ENCODE data around the gene GNL2.
"Not testable (repeated sequence)": the region's sequence is repeated elsewhere in the genome, so short reads cannot be mapped to it uniquely, and the experiment has no call there.

The GNL2 gene

DNA sequence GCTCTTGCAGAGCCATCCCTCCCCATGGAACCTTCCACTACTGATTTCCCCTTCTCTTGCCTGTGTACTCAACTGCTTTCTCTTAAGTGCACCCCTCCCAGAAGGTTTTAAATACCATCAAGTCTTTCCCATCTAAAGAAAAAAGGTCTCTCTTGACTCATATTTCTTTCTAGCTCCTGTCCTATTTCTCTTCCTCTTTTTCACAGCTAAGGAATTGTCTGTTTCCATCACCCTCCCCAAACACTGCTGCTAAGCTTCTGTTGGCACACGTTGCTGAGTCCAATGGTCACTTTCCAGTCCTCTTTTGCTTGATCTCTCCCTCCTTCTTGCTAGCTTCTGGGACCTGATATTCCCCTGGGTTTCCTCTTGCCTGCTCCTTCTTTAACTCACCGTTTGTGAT, 13.3 kb upstream of the GNL2 start:
- no peak for DNase-seq (ENCODE audit: low read depth in 1 of 2, low spot score in 1 of 2)

DNA sequence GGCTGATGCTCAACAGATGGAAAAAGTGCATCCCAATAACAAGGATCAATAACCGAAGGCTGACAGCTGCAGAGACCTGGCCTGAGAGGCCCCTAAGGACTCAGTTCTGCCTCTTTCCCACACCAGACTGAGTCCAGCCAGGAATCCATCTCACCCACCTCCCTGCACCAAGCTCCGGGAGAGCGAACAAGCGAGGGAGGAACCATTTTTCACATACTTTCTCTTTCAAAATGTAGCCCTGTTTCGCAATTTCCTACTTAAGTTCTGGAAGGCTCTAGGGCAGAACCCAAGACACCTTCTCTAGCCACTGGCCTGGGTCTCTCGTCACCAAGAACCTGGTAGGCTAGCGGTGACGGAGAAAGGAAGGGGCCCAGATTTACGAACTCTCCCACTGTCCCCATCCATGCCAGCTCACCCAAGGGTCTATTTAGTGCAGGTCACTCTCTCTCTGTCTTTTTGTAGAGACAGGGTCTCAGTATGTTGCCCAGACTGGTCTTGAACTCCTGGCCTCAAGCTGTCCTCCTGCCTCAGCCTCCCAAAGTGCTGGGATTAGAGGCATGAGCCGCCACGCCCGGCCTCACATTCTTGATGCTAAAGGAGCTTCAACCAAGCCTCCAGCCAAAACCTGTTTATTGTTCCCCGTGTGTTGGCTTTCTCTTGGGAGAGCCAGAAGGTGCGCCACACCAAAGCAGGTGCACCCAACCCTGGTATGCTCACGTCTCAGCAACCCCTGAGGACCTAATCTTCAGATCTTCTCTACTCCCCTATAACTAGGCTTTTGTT, 10.9 kb upstream of the GNL2 start:
- no peak for DNase-seq (ENCODE audit: low read depth in 1 of 2, low spot score in 1 of 2)

DNA sequence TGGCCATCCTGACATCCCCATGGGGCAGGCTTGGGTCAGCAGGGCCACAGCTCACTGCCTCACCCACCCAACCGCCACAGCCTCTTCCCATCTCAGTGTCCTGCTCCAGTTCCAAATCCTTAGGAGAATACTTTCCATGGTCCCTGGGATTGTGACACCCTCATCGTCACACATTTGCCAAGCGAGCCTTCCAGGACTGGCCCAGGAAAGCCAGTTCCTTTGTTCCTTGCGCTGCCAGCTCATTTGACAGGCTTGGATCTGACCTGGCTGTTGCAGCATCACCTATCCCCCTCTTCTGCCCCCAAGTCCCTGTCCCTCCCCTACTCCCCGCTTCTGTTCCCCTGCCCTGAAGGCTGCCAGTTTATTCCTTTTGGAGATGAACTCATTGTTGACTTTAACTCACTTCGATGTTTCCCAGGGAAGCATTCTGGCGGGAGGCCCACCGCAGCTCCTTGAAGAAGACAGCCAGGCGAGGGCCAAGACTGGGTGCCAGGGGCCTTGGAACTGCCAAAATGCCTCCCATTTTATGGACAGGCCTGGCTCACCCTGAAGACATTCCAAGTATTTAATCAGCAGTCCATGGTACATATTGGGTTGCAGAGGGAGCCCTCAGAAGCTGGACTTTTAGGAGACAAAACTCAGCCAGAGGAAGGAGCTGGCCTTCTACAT, 10.2 kb upstream of the GNL2 start:
- DNase-seq (ENCODE audit: low read depth in 1 of 2, low spot score in 1 of 2), result no peak

DNA sequence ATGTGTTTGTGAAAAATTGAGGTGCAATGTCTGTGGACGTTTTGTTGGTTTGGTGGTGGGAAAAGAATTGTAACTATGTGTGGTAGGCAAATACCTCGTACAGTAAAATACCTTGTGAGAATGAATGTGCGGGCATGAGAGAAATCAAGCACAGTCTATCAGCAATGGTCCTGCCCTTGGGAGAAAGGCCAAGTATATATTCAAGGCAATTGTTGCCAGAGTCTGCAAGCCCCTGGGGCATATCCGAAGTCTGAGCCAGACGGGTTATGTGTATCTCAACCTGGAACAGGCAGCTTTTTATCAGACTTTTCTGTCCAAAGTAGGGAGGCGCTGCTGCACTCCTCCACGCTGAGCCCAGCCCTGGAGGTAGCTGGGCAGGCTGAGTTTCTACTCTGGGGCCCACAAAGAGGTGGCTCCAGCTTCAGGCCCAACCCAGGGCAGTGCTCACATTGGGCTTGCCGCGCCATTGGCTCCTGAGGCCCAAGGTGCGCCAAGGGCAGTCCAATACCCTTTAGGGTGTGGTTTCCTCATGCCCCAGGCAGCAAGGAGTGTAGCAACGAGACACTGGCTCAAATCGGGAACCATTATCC, 9.4 kb upstream of the GNL2 start:
- DNase-seq (ENCODE audit: low read depth in 1 of 2, low spot score in 1 of 2), result no peak

DNA sequence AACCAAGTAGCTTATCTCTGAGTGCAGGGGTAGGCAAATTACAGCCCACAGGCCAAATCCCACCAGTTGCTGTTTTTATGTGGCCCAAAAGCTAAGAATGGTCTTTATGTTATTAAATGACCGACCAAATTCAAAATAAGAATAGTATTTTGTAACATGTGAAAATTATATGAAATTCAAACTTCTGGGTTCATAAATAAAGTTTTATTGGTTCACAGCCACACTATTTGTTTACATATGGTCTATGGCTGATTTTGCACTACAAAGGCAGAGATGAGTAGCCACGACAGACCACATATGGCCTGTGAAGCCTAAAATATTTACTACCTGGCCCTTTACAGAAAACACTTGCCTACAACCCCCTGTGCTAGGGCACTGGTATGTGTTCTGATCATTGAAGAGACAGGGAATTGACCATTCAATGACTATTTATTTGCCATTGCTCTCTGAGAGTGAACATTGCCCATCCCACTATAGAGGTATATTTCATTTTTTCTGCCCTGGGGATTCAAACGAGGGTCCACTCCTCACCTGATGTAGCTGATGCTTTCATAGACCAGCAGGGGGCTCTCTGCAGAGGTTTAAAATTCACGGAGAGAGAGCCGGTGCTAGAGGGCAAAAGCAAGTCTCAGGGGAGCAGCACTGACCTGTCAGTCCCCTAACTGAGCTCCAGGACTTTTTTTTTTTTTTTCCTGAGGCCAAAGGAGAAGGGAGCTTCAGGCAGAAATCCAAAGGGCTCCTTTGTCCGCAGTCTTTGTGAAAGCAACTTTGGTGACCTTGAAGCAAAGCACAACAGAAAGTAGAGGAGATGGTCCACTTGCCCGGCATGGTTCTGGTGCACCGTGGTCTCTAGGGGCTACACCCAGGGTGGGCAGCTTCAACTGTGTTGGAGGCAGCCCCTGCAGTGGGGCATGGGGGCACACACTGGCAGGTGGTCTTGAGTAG, 7.3 kb upstream of the GNL2 start:
- DNase-seq (ENCODE audit: low read depth in 1 of 2, low spot score in 1 of 2), result no peak

DNA sequence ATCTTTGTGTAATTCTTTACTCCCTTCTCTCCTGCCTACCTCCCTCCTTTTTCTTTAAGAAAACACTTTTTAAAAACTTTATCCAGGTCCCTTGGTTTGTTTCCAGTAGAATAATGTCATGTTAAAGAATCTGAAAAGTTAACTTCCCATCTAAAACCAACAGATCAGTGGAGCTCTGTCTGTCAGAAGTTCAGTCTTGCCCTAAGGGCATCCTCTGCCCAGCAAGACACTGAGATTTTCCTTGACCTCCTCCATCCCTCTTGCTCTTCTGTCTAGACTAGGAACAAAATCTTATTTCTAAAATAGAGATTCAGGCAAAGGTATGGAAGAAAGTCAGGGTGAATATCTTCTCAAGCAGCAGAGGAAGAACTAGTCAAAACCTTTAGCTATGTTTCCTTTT, 5.7 kb upstream of the GNL2 start:
- DNase-seq (ENCODE audit: low read depth in 1 of 2, low spot score in 1 of 2), result no peak

DNA sequence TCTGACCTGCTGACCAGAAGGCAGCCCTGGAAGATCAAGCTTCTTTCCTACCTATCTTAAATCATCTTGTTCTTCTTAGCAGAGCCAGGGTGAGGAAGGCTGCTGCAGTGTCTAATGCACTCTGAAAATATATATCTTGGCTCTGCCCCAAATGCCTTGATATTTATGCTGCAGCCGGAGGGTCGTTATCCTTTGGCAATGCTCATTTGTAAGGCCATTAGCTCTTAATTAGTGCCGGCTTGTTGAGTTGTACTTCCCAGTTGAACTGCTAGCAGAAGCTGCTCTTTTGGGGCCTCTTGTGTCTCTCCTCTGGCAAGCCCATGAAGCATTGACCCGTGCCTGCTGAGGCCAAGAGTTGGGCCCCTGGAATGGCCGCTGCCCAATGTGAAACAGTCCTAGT, 4.2 kb upstream of the GNL2 start:
- DNase-seq (ENCODE audit: low read depth in 1 of 2, low spot score in 1 of 2), result no peak

DNA sequence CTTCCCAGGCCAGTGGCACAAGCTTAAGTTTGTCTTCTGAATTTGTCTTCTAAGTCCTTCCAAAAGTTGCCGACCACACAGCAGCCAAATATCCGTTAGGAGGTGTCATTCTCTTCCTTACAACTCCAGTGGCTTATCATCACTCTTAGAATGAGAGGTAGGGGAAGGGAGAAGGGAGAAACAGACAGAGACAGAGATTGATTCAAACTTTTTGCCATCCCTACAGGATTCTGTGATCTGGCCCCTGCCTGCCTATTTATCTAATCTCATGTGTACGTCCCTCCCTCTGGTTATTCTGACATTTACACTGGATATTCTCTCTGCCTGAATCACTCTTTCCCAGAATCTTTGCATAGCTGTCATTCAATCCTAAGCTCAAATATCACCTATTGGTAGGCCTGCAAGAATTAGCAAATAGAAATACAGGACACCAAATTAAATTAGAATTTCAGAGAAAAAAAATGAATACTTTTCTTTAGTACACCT, 488 bp upstream of the GNL2 start:
- DNase-seq (ENCODE audit: low read depth in 1 of 2, low spot score in 1 of 2), result no peak

DNA sequence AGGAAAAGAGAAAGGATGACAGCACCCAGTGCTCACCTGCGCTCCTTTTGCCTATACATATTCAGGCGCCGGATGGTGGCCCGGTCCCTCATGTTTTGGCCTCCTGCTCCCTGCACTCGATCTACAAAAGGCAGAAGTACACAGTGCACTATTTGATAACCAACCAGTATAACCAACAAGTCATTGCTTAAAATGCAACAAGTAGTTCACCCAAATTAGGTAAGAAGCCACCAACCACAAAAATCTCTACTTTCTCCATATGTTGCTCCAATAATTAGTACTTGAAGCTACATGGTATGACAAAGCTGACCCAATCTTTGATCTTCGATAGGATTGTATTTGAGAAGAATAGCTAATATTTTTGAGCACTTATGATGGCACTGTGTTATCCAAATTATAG, 2.0 kb downstream of the GNL2 start:
- DNase-seq (ENCODE audit: low read depth in 1 of 2, low spot score in 1 of 2), result no peak

DNA sequence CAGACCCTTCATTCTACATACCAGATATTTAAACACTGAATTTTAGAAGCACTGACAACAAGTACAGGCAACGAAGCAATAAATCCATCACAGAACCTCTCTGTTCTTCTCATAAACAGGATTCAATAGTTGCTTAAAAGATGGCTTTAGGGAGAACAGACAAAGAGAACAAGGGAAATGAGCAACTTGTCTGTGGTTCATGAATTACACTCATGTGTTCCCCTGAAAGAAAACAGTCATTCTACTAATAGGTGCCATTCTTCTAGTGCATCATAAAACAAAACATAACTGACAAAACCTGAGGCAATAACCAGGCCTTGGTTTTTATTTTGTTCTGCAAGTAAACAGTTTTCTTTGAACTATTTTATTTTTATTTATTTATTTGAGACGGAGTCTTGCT, 6.8 kb downstream of the GNL2 start:
- no peak for DNase-seq (ENCODE audit: low read depth in 1 of 2, low spot score in 1 of 2)

DNA sequence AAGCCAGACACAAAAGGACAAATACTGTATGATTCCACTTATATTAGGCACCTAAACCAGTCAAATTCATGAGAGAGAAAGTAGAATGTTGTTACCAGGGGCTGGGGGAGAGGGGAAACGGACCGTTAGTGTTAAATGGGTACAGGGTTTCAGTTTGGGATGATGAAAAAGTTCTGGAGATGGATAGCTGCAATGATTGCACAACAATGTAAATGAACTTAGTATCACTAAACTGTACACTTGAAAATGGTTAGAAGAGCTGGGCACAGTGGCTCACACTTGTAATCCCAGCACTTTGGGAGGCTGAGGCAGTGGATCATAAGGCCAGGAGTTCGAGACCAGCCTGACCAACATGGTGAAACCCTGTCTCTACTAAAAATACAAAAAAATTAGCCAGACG, 11.2 kb downstream of the GNL2 start:
- DNase-seq (ENCODE audit: low read depth in 1 of 2, low spot score in 1 of 2), result not testable (repeated sequence)

DNA sequence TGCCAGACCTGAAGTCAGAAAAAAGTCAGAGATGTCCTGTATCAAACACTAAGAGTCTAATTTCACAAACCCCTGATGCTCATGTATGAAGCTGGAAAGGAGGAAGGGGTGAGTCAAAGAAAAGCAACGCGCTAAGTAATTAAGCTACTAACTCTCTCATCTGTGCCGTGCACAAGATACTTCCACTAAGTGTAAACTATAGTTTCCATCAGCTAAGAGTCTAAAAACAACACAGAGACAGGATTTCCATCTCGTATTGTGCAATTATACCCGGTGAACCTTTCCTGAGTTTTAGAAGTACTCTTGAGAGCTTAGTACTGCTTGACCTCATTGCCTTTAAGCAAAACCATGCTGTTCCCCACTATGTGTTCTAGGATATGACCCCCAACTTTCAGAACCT, 20.0 kb downstream of the GNL2 start:
- no peak for DNase-seq (ENCODE audit: low read depth in 1 of 2, low spot score in 1 of 2)

DNA sequence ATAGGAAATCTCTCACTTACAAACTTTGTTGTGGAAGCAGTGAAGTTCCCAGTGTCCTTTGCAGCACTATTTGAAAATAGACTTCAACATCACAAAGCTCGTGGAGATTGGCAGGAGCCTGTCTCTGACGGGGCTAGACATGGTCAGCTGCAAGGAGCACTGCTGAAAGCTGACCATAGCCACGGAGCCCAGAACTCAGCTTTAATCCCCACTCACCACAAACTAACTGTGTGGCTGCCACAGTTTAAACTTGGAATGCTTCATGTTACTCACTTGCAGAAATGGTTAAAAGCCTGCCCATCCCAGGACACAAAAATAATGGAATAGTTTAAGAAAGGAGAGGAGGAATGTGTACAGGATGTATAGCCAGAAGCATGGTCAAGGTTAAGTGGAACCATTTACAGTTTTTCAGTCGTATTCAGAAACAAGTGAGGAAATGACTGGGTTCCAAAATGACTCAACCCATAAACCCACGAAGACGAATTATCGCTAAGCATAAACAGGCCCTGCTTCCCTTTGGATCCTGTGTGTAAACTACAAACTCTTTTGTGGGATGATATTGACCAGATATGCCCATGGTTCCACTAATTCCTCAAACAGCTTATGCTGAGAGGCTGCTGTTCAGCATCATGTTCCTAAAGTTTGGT, 20.8 kb downstream of the GNL2 start:
- DNase-seq (ENCODE audit: low read depth in 1 of 2, low spot score in 1 of 2), result no peak

DNA sequence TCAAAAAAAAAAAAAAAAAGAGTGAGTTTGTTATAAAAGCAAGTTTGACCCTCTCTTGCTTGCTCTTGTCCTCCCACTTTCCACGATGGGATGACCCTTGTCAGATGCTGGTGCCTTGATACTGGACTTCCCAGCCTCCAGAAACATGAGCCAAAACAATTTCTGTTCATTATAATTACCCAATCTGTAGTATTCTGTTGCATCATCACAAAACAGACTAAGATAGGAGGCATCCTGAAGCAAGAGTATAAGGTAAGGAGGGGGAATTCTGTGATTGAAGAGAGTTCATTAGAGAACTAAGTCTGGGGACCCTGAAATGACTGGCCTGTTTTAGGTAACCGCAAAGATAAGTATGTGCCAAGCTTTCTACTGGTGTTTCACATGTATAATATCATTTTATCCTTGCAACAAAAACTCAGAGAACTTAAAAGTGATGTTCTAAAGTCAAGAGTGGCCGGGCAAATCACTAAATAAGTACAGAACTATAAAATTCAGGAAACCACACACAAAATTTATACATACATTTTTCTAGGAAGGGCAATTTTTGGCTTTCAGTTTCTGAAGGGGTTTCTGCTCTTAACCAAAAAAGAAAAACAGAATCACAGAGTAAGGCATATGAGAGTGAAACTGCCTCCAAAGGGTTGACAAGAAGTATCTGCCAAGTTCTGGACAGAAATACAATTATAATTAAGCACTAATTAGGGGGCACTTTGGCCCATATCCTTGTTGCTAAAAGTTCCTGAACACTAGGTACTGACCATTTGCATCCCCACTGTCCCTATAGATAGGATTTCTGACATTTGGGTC, 25.0 kb downstream of the GNL2 start:
- no peak for DNase-seq (ENCODE audit: low read depth in 1 of 2, low spot score in 1 of 2)

DNA sequence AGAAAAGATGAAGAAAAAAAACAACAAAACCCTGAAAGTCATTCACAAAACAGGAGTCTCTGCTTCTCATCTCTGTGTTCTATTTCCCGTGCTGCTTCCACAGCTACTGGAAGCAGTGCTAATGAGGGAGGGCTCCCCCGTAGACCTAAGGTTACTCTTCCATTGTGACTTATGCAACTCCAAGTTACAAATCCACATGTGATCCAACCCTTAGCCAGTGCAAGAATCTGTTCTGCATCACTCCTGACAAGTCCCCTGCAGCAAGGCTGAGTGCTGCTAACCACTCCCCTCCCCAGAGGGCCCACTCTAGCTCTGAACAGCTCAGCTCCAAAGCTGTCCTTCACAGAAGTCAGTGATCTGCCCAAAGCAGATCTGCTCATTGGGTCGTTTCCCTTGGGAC, 28.7 kb downstream of the GNL2 start:
- DNase-seq (ENCODE audit: low read depth in 1 of 2, low spot score in 1 of 2), result no peak

DNA sequence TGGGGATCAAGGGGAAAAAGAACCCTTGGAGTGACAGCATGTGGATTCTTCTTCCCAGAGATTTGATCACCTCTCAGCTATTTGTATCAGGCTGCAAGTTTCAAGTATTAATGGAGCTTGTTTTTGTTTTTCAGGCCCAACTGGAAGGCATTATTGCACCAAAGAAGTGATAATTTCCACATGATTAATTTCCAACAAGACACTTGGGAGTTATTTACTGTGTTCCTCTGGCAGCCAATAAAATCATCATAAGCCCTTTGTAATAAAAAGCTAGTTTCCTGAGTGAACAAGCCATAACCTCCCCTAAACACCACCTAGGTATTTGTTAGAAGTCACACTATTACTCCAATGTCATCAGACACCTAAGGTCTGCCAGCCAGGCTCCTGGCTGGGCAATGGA, 30.8 kb downstream of the GNL2 start:
- DNase-seq (ENCODE audit: low read depth in 1 of 2, low spot score in 1 of 2), result no peak

DNA sequence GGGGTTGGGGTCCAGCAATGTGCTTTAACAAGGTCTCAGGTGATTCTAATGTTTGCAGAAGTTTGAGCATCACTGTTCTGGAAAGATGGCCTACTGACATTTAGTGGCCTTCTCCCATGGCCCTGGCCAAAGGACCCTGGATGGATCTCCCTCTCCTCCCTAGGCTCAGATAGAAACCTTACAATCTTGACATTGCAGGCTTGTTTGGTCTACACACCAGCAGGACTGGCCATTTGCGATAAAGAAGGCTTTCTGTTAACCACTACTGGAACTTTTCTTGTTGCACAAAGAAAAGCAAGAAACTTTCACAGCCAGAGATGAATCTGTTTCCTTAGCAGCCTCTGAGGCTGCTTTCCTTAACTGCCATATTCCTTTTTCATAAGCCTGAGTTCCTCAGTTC, 32.8 kb downstream of the GNL2 start:
- DNase-seq (ENCODE audit: low read depth in 1 of 2, low spot score in 1 of 2), result no peak

DNA sequence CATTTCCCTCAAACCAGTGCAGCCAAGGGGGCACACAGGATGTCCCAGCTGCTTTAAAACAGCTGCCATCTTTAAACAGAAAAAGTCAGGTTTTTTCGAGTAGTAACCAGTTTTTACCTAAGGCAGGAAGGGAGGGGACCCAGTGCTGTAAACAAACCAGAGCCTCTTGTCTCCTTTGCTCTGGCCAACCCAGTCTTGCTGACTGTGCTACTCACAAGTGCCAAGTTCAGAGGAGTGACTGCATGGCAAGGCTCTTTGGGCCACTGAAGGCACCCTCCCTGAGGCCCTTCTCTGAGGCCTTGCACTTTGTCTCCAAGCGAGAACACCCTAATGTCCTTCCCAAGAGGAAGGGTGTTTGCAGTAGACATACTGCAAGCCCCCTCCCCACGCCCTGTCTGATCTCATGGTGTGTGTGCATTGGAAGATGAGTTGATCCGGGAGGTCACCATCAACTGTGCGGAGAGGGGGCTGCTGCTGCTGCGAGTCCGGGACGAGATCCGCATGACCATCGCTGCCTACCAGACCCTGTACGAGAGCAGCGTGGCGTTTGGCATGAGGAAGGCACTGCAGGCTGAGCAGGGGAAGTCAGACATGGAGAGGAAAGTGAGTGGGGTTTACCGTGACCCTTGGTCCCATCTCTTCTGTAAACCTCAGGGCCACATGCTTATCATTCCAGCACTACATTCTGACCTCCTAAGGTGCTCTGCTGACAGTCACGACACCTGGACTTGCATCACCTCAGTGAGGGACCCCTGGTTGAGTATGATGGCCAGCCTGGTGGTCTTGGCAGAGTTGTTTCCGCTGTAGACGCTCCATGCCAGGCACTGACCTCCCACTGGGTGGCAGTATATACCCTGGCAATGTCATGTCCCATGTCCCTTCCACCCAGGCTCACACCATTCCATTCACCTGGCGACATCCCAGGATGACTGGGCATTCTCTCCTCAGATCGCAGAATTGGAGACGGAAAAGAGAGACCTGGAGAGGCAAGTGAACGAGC, 34.3 kb downstream of the GNL2 start:
- no peak for DNase-seq (ENCODE audit: low read depth in 1 of 2, low spot score in 1 of 2)
